ENCODE measurements around the gene PTDSS2.
A peak's percentile ranks its signal among the peaks of the same experiment; 100 is the strongest.

The PTDSS2 gene

GRCh38 chr11:504994-505344, 54.9 kb downstream of the PTDSS2 start:
- Histone ChIP-seq H3K9ac (ENCODE audit: low read length) (peak overlapping the region; percentile 100), H2BK15ac (ENCODE audit: low read depth, poor library complexity, severe bottlenecking) (no peak overlapping the region), H2AFZ (ENCODE audit: low read depth, low read length) (no peak overlapping the region), H2AK5ac (ENCODE audit: low read length, severe bottlenecking) (no peak overlapping the region), H2BK12ac (ENCODE audit: low read length in 2 of 2) (no peak overlapping the region), H3K27ac (ENCODE audit: low read length, poor library complexity, severe bottlenecking) (no peak overlapping the region), H3K4me2 (ENCODE audit: low read length, poor library complexity, severe bottlenecking) (no peak overlapping the region), H2BK120ac (ENCODE audit: low read depth, low read length) (no peak overlapping the region), H3K4me1 (ENCODE audit: control insufficient read depth, insufficient read depth, low read depth, low read length) (peaks cover 28% of the 10 kb centered on the region), H4K91ac (ENCODE audit: low read length) (no peak overlapping the region), H2BK5ac (ENCODE audit: low read depth, low read length, poor library complexity, severe bottlenecking) (no peak overlapping the region), H3K9me3 (ENCODE audit: control insufficient read depth, low read length) (no peaks in the 10 kb centered on the region), H3K4ac (ENCODE audit: low read depth in 1 of 2, low read length in 2 of 2) (no peak overlapping the region), H3K27me3 (ENCODE audit: control insufficient read depth in 1 of 2, insufficient read depth in 1 of 2, low read length in 2 of 2) (no peaks in the 10 kb centered on the region), H3K18ac (ENCODE audit: low read depth in 1 of 2, low read length in 2 of 2) (no peak overlapping the region), H3K14ac (ENCODE audit: low read length in 2 of 2) (no peak overlapping the region), H3K23ac (ENCODE audit: low read length in 2 of 2) (no peak overlapping the region), H3K79me1 (replicated peaks; ENCODE audit: low read length, poor library complexity, severe bottlenecking) (peaks cover 48% of the 10 kb centered on the region), H4K8ac (ENCODE audit: low read length) (no peak overlapping the region), H3K36me3 (ENCODE audit: control insufficient read depth in 1 of 2, insufficient read depth in 2 of 2, low read depth in 1 of 2, low read length in 2 of 2) (peaks cover 30 to 53% of the 10 kb centered on the region in 2 experiments), H3K4me3 (ENCODE audit: insufficient read depth in 1 of 2, low read depth in 1 of 2, low read length in 2 of 2) (peak overlapping the region in 1 of 2 experiments; percentile 86)
- no peak for DNase-seq
- 96% methylated on average over 6 of the region's 7 CpGs for WGBS

DNA sequence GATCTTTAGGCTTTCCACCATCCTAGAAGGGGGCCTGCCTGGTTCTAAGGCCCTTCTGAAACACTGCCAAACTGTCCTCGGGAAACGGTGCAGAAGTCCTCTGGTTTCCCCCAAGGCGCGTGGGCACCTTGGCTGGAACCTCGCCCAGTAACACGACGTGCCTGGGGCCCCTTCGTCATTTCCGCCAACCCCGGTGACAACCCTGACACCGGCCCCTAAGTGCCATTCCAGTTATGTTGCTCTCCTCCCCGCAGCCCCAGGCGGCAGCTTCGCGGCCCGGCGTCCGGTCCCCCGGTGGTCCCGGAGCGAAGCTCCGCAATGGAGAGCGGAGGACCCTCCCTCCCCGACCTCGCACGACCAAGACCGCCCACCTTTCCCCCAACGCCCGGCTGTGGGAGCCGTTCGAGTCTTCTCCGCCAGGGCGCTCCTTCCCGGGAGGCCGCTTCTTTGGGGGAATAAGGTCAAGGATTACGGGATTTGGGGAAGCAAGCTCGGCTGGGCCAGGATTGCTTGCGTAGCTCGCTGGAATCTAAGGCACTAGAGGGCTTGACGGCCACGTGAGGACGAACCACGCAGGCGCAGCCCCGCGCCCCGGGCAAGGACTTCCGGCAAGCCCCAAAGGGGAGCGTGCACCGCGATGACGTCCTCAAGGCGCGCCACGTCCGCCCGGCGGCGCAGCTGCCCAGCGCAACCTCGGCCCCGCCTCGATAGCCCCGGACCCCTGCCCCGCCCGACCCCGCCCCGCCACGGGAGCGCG, 56.3 kb downstream of the PTDSS2 start:
- Histone ChIP-seq H2AFZ (ENCODE audit: low read depth, low read length) (no peak overlapping the region), H3K14ac (ENCODE audit: low read length in 2 of 2) (peak overlapping the region in 1 of 2 experiments; percentile 100), H3K9me3 (ENCODE audit: control insufficient read depth, low read length) (no peaks in the 10 kb centered on the region), H2BK15ac (ENCODE audit: low read depth, poor library complexity, severe bottlenecking) (peak overlapping the region; percentile 100), H3K4me3 (ENCODE audit: insufficient read depth in 1 of 2, low read depth in 1 of 2, low read length in 2 of 2) (peak overlapping the region; percentile 86 to 98), H3K18ac (ENCODE audit: low read depth in 1 of 2, low read length in 2 of 2) (peak overlapping the region; percentile 99 to 100), H3K27me3 (ENCODE audit: control insufficient read depth in 1 of 2, insufficient read depth in 1 of 2, low read length in 2 of 2) (no peaks in the 10 kb centered on the region), H3K4me2 (ENCODE audit: low read length, poor library complexity, severe bottlenecking) (peak overlapping the region; percentile 64), H3K4ac (ENCODE audit: low read depth in 1 of 2, low read length in 2 of 2) (peak overlapping the region; percentile 93 to 100), H2AK5ac (ENCODE audit: low read length, severe bottlenecking) (no peak overlapping the region), H3K23ac (ENCODE audit: low read length in 2 of 2) (peak overlapping the region in 1 of 2 experiments; percentile 34), H2BK5ac (ENCODE audit: low read depth, low read length, poor library complexity, severe bottlenecking) (peak overlapping the region; percentile 93), H2BK120ac (ENCODE audit: low read depth, low read length) (peak overlapping the region; percentile 88), H4K91ac (ENCODE audit: low read length) (peak overlapping the region; percentile 75), H2BK12ac (ENCODE audit: low read length in 2 of 2) (no peak overlapping the region), H3K9ac (ENCODE audit: low read length) (peak overlapping the region; percentile 100), H3K27ac (ENCODE audit: low read length, poor library complexity, severe bottlenecking) (peak overlapping the region; percentile 97), H3K79me1 (replicated peaks; ENCODE audit: low read length, poor library complexity, severe bottlenecking) (peaks cover 39% of the 10 kb centered on the region), H3K4me1 (ENCODE audit: control insufficient read depth, insufficient read depth, low read depth, low read length) (peaks cover 28% of the 10 kb centered on the region), H4K8ac (ENCODE audit: low read length) (peak overlapping the region; percentile 96), H3K36me3 (ENCODE audit: control insufficient read depth in 1 of 2, insufficient read depth in 2 of 2, low read depth in 1 of 2, low read length in 2 of 2) (peaks cover 23 to 45% of the 10 kb centered on the region in 2 experiments)
- under 1% methylated on average over 63 of the region's 71 CpGs for WGBS
- peak; percentile 97 for DNase-seq

- peak within 1 kb of the TSS in 1 of 2 experiments; percentile 92 for H2BK12ac ChIP-seq (ENCODE audit: low read length in 2 of 2)
- H2AK5ac ChIP-seq (ENCODE audit: low read length, severe bottlenecking): peak within 1 kb of the TSS; percentile 87
- peak within 1 kb of the TSS; percentile 100 for H3K9ac ChIP-seq (ENCODE audit: low read length)
- H3K4me2 ChIP-seq (ENCODE audit: low read length, poor library complexity, severe bottlenecking): peak within 1 kb of the TSS; percentile 86
- no peaks in the 10 kb centered on the region for H3K27me3 ChIP-seq (ENCODE audit: control insufficient read depth in 1 of 2, insufficient read depth in 1 of 2, low read length in 2 of 2)
- H4K91ac ChIP-seq (ENCODE audit: low read length): peak within 1 kb of the TSS; percentile 98
- DNase-seq: peak; percentile 93
- peak within 1 kb of the TSS in 1 of 2 experiments; percentile 99 for H3K23ac ChIP-seq (ENCODE audit: low read length in 2 of 2)
- peaks cover 34% of the 10 kb centered on the region for H3K79me1 ChIP-seq (replicated peaks; ENCODE audit: low read length, poor library complexity, severe bottlenecking)
- H3K4ac ChIP-seq (ENCODE audit: low read depth in 1 of 2, low read length in 2 of 2): peak within 1 kb of the TSS; percentile 98 to 100
- peaks cover 21 to 43% of the 10 kb centered on the region in 2 experiments for H3K36me3 ChIP-seq (ENCODE audit: control insufficient read depth in 1 of 2, insufficient read depth in 2 of 2, low read depth in 1 of 2, low read length in 2 of 2)
- H2BK120ac ChIP-seq (ENCODE audit: low read depth, low read length): peak within 1 kb of the TSS; percentile 88
- H2BK15ac ChIP-seq (ENCODE audit: low read depth, poor library complexity, severe bottlenecking): peak within 1 kb of the TSS; percentile 100
- peak within 1 kb of the TSS; percentile 93 for H2BK5ac ChIP-seq (ENCODE audit: low read depth, low read length, poor library complexity, severe bottlenecking)
- no peaks in the 10 kb centered on the region for H3K9me3 ChIP-seq (ENCODE audit: control insufficient read depth, low read length)
- H3K14ac ChIP-seq (ENCODE audit: low read length in 2 of 2): peak within 1 kb of the TSS in 1 of 2 experiments; percentile 100
- under 1% methylated on average over 75 of the region's 93 CpGs for WGBS
- peak within 1 kb of the TSS; percentile 97 for H3K27ac ChIP-seq (ENCODE audit: low read length, poor library complexity, severe bottlenecking)
- peaks cover 25% of the 10 kb centered on the region for H3K4me1 ChIP-seq (ENCODE audit: control insufficient read depth, insufficient read depth, low read depth, low read length)
- H3K4me3 ChIP-seq (ENCODE audit: insufficient read depth in 1 of 2, low read depth in 1 of 2, low read length in 2 of 2): peak within 1 kb of the TSS; percentile 86 to 98
- H2AFZ ChIP-seq (ENCODE audit: low read depth, low read length): peak within 1 kb of the TSS; percentile 84
- peak within 1 kb of the TSS; percentile 99 to 100 for H3K18ac ChIP-seq (ENCODE audit: low read depth in 1 of 2, low read length in 2 of 2)
- H4K8ac ChIP-seq (ENCODE audit: low read length): peak within 1 kb of the TSS; percentile 96
These were observed 57.1 kb downstream of the PTDSS2 start, which contains the start of gene RNH1 for GRCh38 chr11:506995-507726. TSS of gene RNH1 (minus strand) at chr11:507242. CDS start at chr11:502162, 5,080 bp downstream.
